ENCODE results near the gene FXYD2.

DNA sequence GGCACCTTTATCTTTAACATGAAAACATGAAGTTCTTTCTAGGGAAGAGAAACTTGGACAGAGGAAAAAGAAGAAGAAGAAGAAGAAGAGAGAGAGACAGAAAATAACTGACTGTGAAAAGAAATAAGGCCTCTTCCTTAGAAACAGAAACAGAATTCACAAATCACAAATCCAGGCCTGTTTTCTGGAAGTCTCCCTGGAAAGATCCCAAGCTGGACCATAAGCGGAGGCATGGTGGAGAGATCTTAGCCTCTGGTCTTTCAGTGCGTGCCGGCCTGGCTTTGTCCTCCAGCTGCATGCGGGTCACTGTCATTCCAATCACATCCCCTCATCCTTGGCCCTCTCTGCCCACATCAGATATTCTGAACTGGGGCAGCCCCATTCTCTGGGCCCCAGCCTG lies 45.1 kb upstream of the FXYD2 start:
- no peak for TF ChIP-seq NFYB (IDR thresholded peaks at IDR 0.05; ENCODE audit: insufficient read depth, low read depth, low read length)
- TF ChIP-seq POLR2A (IDR thresholded peaks at IDR 0.05; ENCODE audit: low read depth, low read length), result no peak
- TF ChIP-seq CTCF (IDR thresholded peaks at IDR 0.05 in 2 of 3, conservative IDR thresholded peaks at IDR 0.05 in 1 of 3; ENCODE audit: control insufficient read depth in 2 of 3, extremely low read depth in 1 of 3, insufficient read depth in 1 of 3, low read depth in 3 of 3, low read length in 3 of 3), result no peak
- TF ChIP-seq CREB1 (IDR thresholded peaks at IDR 0.05; ENCODE audit: low read depth), result no peak
- no peak for TF ChIP-seq SRF (IDR thresholded peaks at IDR 0.05; ENCODE audit: low read depth in 2 of 2, low read length in 2 of 2)
- no peak for TF ChIP-seq SUZ12 (IDR thresholded peaks at IDR 0.05; ENCODE audit: unreplicated experiment)
- no peak for TF ChIP-seq POLR2AphosphoS2 (IDR thresholded peaks at IDR 0.05; ENCODE audit: low read depth, low read length)
- TF ChIP-seq EP300 (IDR thresholded peaks at IDR 0.05; ENCODE audit: borderline replicate concordance in 1 of 2, control insufficient read depth in 1 of 2, low read depth in 2 of 2, low read length in 2 of 2), result no peak
- TF ChIP-seq E2F4 (IDR thresholded peaks at IDR 0.05; ENCODE audit: low read depth, low read length), result no peak
- TF ChIP-seq, protein P1, sequence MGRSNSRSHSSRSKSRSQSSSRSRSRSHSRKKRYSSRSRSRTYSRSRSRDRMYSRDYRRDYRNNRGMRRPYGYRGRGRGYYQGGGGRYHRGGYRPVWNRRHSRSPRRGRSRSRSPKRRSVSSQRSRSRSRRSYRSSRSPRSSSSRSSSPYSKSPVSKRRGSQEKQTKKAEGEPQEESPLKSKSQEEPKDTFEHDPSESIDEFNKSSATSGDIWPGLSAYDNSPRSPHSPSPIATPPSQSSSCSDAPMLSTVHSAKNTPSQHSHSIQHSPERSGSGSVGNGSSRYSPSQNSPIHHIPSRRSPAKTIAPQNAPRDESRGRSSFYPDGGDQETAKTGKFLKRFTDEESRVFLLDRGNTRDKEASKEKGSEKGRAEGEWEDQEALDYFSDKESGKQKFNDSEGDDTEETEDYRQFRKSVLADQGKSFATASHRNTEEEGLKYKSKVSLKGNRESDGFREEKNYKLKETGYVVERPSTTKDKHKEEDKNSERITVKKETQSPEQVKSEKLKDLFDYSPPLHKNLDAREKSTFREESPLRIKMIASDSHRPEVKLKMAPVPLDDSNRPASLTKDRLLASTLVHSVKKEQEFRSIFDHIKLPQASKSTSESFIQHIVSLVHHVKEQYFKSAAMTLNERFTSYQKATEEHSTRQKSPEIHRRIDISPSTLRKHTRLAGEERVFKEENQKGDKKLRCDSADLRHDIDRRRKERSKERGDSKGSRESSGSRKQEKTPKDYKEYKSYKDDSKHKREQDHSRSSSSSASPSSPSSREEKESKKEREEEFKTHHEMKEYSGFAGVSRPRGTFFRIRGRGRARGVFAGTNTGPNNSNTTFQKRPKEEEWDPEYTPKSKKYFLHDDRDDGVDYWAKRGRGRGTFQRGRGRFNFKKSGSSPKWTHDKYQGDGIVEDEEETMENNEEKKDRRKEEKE (IDR thresholded peaks at IDR 0.05), result no peak
- no peak for TF ChIP-seq CHD2 (IDR thresholded peaks at IDR 0.05; ENCODE audit: borderline replicate concordance, low read depth, low read length)
- no peak for TF ChIP-seq RAD21 (IDR thresholded peaks at IDR 0.05; ENCODE audit: insufficient read depth, low read depth, low read length)
- TF ChIP-seq POLR2AphosphoS5 (IDR thresholded peaks at IDR 0.05; ENCODE audit: low read length), result no peak
